Measurements from ENCODE around the gene PPP1CC.
"Not testable (repeated sequence)": the region's sequence is repeated elsewhere in the genome, so short reads cannot be mapped to it uniquely, and the experiment has no call there.

The PPP1CC gene

DNA sequence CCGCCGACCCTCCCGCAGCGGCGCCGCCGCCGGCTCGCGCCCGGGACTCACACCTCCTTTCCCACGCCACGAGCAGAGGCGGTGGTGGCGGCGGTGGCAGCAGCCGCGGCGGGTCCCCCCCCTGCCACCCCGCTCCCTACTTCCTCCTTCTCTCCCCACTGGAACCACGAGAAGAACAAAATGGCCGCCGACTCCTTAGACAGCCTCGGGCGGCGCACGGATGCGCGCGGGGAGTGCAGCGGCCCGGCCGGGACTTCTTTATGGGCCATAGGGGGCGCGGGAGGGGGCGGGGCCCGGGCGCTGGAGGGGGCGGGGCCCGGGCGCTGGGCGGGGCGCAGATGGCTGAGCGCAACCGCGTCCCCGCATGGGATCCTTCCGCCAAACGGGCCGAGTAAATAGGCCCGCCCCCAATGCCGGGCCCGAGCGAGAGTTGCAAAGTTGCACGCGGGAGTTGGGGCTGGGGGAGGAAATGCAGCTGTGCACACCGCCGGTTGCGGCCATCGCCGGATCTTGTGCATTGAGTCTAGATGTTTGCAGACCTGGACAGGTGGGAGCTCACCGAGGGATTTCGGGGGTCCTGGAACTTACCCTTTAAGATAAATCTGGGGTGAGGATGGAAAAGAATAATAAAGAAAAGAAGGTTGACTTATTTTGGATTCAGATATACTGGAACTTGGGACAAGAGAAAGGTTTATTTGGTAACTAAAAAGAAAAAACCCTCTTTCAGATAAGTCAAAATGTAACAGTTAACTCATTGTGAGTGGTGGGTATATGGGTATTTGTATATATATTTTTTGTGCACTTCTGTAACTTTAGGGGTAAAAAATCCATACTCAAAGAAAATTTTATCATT is at the start of gene PPP1CC:
TSS of gene PPP1CC (minus strand) at position 174 of the 853 bp plus-strand sequence. CDS start 184 bp downstream, outside the sequence.
- peak; percentile 96 for DNase-seq

DNA sequence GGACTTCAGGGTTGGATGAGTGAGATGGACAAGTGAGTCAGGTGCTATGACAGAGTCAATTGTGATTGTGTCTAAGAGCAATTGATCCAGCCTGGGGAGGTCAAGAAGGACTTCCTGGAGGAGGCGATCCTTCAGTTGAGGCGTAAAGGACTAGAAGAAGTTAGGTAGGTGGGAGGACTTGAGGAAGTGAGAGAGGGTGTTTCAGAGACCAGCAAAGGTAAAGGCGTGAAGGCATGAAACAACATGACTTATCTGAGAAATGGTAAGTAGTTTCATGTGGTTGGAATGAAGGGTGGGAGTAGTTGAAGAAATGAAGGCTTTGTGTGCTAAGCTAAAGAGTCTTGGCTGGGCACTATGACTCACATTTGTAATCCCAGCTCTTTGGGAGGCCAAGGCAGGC is 48.9 kb upstream of the PPP1CC start:
- DNase-seq = no peak

GRCh38 chr12:110790301-110790700 is 47.6 kb upstream of the PPP1CC start:
- no peak for DNase-seq

- no peak for DNase-seq
These were observed 43.3 kb upstream of the PPP1CC start for GRCh38 chr12:110786012-110786411.

DNA sequence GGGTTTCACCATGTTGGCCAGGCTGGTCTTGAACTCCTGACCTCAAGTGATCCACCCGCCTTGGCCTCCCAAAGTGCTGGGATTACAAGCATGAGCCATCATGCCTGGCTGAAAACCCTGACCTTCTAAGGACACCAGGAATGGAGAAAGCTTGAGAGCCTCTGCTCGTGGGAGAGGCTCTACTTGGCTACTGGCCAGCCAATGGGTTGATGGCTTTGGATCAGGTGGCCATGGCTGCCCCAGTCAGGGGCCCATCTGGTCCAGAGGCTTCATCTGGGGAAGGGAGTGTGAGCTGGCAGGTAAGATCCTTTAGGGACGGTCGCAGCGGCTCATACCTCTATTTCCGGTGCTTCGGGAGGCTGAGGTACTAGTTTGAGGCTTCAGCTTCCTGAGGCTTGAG is 42.5 kb upstream of the PPP1CC start:
- DNase-seq = no peak

DNA sequence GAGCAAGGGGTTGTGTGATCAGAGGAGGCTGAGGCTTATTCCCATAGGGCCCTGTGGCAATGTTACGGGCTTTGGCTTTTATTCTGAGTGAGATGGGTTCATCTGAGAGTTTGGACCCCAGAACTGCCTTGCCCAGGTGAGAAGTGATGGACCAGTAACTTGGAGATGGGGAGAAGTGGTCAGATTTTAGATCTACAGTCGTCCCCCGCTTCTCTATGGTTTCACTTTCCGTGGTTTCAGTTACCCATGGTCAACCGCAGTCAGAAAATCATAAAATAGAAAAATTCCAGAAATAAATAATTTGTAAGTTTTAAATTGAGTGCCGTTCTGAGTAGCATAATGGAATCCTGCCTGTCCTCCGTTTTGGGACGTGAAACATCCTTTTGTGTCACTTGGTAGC is 40.2 kb upstream of the PPP1CC start:
- no peak for DNase-seq

DNA sequence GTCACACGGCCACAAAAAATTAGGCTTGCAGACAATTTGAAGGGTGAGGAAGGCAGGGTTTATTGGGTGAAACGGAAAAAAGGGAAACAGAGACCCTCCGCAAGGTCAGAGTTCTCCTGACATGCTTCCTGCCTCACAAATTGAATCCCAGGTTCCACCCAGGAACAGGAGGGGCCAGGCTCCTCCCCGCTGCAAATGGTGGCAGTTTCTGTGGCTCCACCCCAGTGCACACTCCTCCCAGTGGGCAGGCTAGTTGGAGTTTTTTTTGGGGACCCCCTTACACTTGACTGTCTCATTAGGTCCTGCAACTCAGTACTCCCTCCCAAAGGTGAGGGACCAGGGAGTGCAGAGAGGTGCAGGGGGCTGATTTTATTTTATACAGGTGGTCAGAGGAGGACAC is 39.4 kb upstream of the PPP1CC start:
- DNase-seq = no peak

GRCh38 chr12:110780448-110780847 is 37.8 kb upstream of the PPP1CC start:
- peak; percentile 62 for DNase-seq

DNA sequence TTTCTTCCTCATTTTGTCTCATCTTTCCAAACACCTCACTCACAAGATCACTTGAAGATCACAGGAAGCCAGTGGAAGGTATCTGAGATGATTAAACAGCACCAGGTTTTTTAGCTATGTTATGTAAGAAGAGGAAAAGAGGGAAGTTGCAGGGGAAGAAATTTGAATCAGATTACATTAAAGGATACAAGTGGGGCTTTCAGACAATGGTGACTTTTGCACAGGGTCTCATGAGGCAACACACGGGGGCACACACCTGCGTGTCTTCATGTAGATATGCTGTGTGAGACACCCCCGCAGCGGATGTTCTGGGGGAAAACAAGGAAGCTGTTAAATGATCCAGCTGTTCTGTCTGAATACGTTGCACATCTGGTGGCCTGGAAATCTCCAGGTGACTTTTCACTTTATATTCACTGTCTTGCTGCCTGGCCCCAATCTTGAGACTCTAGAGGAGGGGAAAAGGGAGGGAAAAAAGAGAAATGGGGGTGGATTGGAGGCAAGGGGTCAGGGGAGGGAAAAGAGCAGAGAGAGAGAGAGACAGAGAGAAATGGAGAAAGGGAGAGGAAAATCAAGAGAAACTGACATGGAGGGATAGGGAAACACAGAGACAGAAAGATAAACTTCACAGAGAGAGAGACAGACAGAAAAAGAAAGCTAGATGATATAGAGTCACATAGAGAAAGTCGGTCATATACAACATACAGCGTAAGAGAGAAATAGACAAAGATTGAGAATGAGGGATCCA is 36.3 kb upstream of the PPP1CC start:
- DNase-seq = no peak

DNA sequence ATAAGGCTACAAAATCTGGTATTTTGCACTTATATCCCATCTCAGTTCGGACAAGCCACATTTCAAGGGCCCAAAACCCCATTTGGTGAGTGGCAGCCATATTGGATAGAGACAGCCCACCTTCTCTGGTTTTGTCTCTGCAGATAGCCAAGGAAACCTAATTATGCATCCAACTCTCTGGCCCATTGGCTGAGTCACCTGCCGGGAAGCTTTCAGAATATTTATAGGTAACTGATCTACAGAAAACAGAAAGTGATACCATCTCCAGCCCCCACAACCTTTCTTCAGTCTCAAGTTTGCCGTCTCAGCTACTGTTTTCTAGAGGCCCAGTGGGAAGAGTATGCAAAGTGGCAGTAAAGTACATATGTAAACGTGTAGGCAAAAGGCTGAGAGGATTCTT is 33.7 kb upstream of the PPP1CC start:
- DNase-seq = peak; percentile 83

DNA sequence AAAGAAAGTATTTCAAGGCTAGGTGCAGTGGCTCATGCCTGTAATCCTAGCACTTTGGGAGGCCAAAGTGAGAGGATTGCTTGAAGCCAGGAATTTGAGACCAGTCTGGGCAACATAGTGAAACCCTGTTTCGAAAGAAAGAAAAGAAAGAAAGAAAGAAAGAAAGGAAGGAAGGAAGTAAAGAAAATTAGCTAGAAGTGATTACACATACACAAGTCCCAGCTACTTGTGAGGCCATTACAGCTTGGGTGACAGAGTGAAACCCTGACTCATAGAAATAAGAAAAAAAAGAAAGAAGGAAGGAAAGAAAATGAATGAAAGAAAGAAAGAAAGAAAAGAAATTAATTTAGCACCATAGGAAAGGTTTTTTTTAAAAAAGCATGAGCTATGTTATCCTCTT is 33.3 kb upstream of the PPP1CC start:
- DNase-seq = no peak

GRCh38 chr12:110774824-110775223 is 32.1 kb upstream of the PPP1CC start:
- DNase-seq = no peak

DNA sequence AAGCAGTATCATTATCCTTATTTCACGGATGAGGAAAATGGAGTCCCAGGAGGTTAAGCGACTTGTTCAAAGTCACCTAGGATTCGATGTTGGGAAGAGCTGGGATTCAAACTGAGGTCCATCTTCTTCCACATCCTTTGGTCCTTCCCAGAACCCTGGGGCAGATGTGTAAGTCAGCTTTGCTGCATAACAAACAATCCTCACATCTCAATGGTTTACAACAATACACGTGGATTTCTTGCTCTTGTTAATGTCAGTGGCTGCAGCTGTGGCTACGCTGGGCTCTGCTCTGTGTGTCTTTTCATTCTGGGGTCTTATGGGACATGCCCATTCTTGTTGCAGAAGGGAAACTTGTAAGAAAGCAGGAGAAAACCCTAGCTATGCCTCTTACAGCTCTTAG is 26.3 kb upstream of the PPP1CC start:
- DNase-seq = no peak

GRCh38 chr12:110767863-110768262 is 25.2 kb upstream of the PPP1CC start:
- DNase-seq = no peak

- DNase-seq = no peak
These were observed 23.8 kb upstream of the PPP1CC start for GRCh38 chr12:110766311-110767154.

GRCh38 chr12:110765572-110765971 is 22.9 kb upstream of the PPP1CC start:
- not testable (repeated sequence) for DNase-seq

DNA sequence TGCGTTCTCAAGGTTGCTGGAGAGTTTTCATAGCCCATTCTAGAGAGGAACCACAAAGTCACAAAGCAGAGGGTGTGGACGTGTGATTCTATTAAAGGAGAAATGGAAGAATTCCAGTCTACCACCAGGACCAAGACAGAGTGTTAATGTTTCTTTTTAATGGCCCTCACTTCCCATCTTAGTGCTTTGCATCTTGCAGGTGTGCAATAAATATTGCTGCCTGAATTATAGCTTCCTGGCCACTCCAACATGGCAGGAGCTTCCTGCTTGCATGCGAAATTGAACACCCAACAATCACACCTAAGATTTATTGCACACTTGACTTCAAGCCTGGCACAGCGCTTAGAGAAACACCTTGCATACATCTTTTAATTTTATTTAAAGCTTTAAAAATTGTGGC is 22.4 kb upstream of the PPP1CC start:
- DNase-seq = no peak

DNA sequence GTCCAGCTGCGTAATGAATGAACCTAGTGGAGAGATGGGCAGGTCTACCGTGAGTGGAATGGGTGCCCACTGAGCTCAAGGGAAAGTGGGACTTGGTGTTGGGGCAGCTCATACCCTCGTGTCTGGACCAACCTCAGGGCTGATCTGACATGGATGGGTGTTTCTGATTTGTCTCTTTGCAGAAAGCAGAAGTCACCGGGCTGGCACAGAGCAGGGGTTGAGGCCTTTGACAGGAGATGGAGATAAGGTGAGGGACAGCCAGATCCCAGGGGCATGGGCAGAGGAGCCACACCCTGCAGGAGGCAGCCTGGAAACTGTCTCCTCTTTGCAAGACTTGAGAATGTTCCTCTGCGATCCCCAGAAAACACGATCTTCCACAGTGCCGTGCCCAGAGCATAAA is 20.9 kb upstream of the PPP1CC start:
- DNase-seq = no peak

GRCh38 chr12:110762891-110763290 is 20.2 kb upstream of the PPP1CC start:
- no peak for DNase-seq

- no peak for DNase-seq
These were observed 17.5 kb upstream of the PPP1CC start for GRCh38 chr12:110760204-110760609.

DNA sequence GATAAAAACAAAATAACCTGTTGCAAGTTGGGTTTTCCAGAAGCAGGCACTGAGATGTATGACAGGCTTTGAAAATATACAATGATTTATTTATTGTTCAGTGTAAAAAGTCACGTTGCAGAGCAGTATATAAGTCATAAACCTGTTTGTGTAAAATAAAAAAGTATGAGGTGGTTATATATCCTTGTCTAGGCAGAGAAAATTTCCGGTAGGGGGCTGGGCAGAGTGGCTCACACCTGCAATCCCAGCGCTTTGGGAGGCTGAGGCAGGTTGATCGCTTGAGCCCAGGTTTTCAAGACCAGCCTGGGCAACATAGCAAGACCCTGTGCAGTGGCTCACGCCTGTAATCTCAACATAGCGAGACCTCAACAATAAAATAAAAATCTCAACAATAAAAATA is 16.2 kb upstream of the PPP1CC start:
- no peak for DNase-seq

DNA sequence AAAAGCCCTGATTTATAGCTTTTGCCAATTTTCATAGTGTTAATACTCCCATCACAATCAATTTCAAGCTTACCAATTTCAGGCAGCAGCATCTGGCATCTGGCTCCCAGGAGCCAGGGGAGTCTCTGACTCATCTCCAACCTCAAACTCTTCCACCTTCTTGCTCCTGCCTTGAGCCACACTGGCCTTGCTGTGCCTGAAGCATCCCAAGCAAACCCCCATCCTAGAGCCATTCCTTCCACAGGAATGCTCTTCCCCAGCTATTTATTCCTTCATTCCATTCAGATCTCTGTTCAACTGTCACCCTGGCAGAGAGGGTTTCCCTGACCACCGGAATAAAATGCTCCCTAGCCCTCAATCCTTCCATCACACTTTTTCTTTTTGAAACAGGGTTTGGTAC is 13.9 kb upstream of the PPP1CC start:
- no peak for DNase-seq

- no peak for DNase-seq
These were observed 11.6 kb upstream of the PPP1CC start for GRCh38 chr12:110754101-110754793.
